Pons (tissue), 1 donor: Measurements from ENCODE around the gene SUN1.

Experiments used
- DNase-seq: peaks from one replicate; pipeline ENCODE4 v3.0.0-alpha.2; 2016; ENCODE audit warnings: low spot score

SUN1 gene

GRCh38 chr7:877312-878232, 45.3 kb downstream of the SUN1 start:
- no peak for DNase-seq

GRCh38 chr7:879093-879492, 46.8 kb downstream of the SUN1 start:
- no peak for DNase-seq

GRCh38 chr7:879706-880105, 47.4 kb downstream of the SUN1 start:
- no peak for DNase-seq

- DNase-seq = no peak
Observed at GRCh38 chr7:880450-880849, 48.2 kb downstream of the SUN1 start.

GRCh38 chr7:881441-882234, 49.4 kb downstream of the SUN1 start:
- no peak for DNase-seq

GRCh38 chr7:882336-883035, 50.2 kb downstream of the SUN1 start:
- DNase-seq = no peak

GRCh38 chr7:883055-884021, 51.1 kb downstream of the SUN1 start:
- peak; percentile 55 for DNase-seq

- no peak for DNase-seq
Observed at GRCh38 chr7:884191-885003, 52.1 kb downstream of the SUN1 start.

GRCh38 chr7:885261-885892, 53.1 kb downstream of the SUN1 start:
- no peak for DNase-seq

- no peak for DNase-seq
Observed at GRCh38 chr7:885893-886625, 53.8 kb downstream of the SUN1 start.

- no peak for DNase-seq
Observed at GRCh38 chr7:886626-887487, 54.6 kb downstream of the SUN1 start.

- no peak for DNase-seq
Observed at GRCh38 chr7:887488-887820, 55.2 kb downstream of the SUN1 start.

GRCh38 chr7:888081-889024, 56.1 kb downstream of the SUN1 start:
- DNase-seq = no peak

- DNase-seq = no peak
Observed at GRCh38 chr7:889025-889390, 56.7 kb downstream of the SUN1 start.

GRCh38 chr7:889391-889790, 57.1 kb downstream of the SUN1 start:
- no peak for DNase-seq

GRCh38 chr7:890868-891267, 58.6 kb downstream of the SUN1 start:
- no peak for DNase-seq

GRCh38 chr7:891291-891690, 59.0 kb downstream of the SUN1 start:
- DNase-seq = no peak
